ENCODE measurements around the gene FOXP1. TPM values are rescaled to one million over a fixed set of nuclear protein-coding genes. Genes with fewer than 3 reads are reported as not detected.

Gene FOXP1
- total RNA-seq, 2 experiments from 2014 or later = 493 to 508 TPM

DNA sequence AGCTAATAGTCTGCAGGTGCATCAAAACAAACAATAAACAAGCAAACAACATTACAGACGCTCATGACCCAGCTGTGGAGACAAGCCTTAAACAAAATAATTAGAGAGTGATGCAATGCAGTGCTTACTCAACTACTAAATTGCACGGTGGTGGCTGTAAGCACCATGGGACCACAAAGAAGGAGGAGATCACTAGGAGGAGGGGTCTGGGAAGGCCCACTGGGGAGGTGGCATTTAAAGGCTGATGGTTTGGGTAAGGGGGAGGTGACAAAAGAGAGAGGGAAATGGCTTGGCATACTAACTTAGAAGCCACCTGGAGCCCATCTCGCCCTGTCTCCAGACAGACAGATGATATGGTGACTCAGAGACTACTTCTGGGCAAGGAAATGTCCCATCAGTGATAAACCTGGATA lies 516.7 kb downstream of the FOXP1 start:
- Histone ChIP-seq H3K4me3 (ENCODE audit: low read length) (peak overlapping the region; percentile 82), H3K36me3 (ENCODE audit: insufficient read depth, low read length) (peaks cover 2% of the 10 kb centered on the region), H3K9me3 (ENCODE audit: control insufficient read depth in 1 of 2, insufficient read depth in 1 of 2, low read length in 2 of 2) (no peaks in the 10 kb centered on the region), H3K27me3 (ENCODE audit: control insufficient read depth in 1 of 2, insufficient read depth in 2 of 2, low read length in 2 of 2) (no peaks in the 10 kb centered on the region), H3K4me1 (ENCODE audit: insufficient read depth, low read length) (peaks cover 53% of the 10 kb centered on the region), H3K27ac (ENCODE audit: low read depth in 1 of 2, low read length in 2 of 2) (peak overlapping the region; percentile 88 to 99)
- TF ChIP-seq, protein P1, sequence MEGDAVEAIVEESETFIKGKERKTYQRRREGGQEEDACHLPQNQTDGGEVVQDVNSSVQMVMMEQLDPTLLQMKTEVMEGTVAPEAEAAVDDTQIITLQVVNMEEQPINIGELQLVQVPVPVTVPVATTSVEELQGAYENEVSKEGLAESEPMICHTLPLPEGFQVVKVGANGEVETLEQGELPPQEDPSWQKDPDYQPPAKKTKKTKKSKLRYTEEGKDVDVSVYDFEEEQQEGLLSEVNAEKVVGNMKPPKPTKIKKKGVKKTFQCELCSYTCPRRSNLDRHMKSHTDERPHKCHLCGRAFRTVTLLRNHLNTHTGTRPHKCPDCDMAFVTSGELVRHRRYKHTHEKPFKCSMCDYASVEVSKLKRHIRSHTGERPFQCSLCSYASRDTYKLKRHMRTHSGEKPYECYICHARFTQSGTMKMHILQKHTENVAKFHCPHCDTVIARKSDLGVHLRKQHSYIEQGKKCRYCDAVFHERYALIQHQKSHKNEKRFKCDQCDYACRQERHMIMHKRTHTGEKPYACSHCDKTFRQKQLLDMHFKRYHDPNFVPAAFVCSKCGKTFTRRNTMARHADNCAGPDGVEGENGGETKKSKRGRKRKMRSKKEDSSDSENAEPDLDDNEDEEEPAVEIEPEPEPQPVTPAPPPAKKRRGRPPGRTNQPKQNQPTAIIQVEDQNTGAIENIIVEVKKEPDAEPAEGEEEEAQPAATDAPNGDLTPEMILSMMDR (IDR thresholded peaks at IDR 0.05) = no peak
- peak; percentile 41 for ATAC-seq (ENCODE audit: poor library complexity)
- Mint-ChIP-seq H3K9me3 (no peaks in the 10 kb centered on the region), H3K4me1 (ENCODE audit: low read depth) (peaks cover 62% of the 10 kb centered on the region), H3K36me3 (ENCODE audit: low read depth) (peaks cover 10% of the 10 kb centered on the region), H3K4me3 (peak overlapping the region; percentile 93), H3K27ac (peak overlapping the region; percentile 88), H3K27me3 (no peaks in the 10 kb centered on the region)
- intact Hi-C loops (cut with DNase I, micrococcal nuclease) = loop anchor here (2.0 to 10.0 kb wide), 5 partner anchors 238 to 515 kb away; partner anchors contain the start of gene FOXP1 (in 1 of the 2)
- ChIA-PET POLR2A (interaction anchor here (0.8 kb wide), 1 partner anchor 16 kb away, joined by 3 read pairs; no protein-coding TSS in a partner anchor), CTCF (no interaction called here)
- peak in 8 of 14 experiments; percentile 27 to 74 (median 56) for DNase-seq

- ChIA-PET POLR2A (no interaction called here), CTCF (no interaction called here)
- H3K4me3 ChIP-seq (ENCODE audit: low read length) = peak overlapping the region; percentile 82
- H3K4me1 ChIP-seq (ENCODE audit: insufficient read depth, low read length) = peaks cover 48% of the 10 kb centered on the region
- no peaks in the 10 kb centered on the region for H3K27me3 Mint-ChIP-seq
- peaks cover 10% of the 10 kb centered on the region for H3K36me3 Mint-ChIP-seq (ENCODE audit: low read depth)
- H3K36me3 ChIP-seq (ENCODE audit: insufficient read depth, low read length) = peaks cover 2% of the 10 kb centered on the region
- peak overlapping the region; percentile 88 to 99 for H3K27ac ChIP-seq (ENCODE audit: low read depth in 1 of 2, low read length in 2 of 2)
- H3K27ac Mint-ChIP-seq = peak overlapping the region; percentile 88
- no peaks in the 10 kb centered on the region for H3K9me3 Mint-ChIP-seq
- peak in 5 of 14 experiments; percentile 25 to 79 (median 72) for DNase-seq
- peak; percentile 19 for ATAC-seq (ENCODE audit: poor library complexity)
- no peaks in the 10 kb centered on the region for H3K27me3 ChIP-seq (ENCODE audit: control insufficient read depth in 1 of 2, insufficient read depth in 2 of 2, low read length in 2 of 2)
- intact Hi-C loops (cut with DNase I, micrococcal nuclease) = loop anchor here (2.0 to 10.0 kb wide), 5 partner anchors 238 to 516 kb away; partner anchors contain the start of gene FOXP1 (in 1 of the 2)
- H3K4me1 Mint-ChIP-seq (ENCODE audit: low read depth) = peaks cover 62% of the 10 kb centered on the region
- H3K4me3 Mint-ChIP-seq = peak overlapping the region; percentile 93
- TF ChIP-seq, protein P1 (IDR thresholded peaks at IDR 0.05) = no peak
- H3K9me3 ChIP-seq (ENCODE audit: control insufficient read depth in 1 of 2, insufficient read depth in 1 of 2, low read length in 2 of 2) = no peaks in the 10 kb centered on the region
These were observed 517.2 kb downstream of the FOXP1 start for GRCh38 chr3:71066356-71066755.

- Histone ChIP-seq H3K36me3 (ENCODE audit: insufficient read depth, low read length) (peaks cover 2% of the 10 kb centered on the region), H3K27ac (ENCODE audit: low read depth in 1 of 2, low read length in 2 of 2) (peak overlapping the region; percentile 88 to 99), H3K27me3 (ENCODE audit: control insufficient read depth in 1 of 2, insufficient read depth in 2 of 2, low read length in 2 of 2) (no peaks in the 10 kb centered on the region), H3K4me1 (ENCODE audit: insufficient read depth, low read length) (peaks cover 42% of the 10 kb centered on the region), H3K4me3 (ENCODE audit: low read length) (peak overlapping the region; percentile 82), H3K9me3 (ENCODE audit: control insufficient read depth in 1 of 2, insufficient read depth in 1 of 2, low read length in 2 of 2) (no peaks in the 10 kb centered on the region)
- peaks cover 62% of the 10 kb centered on the region for H3K4me1 Mint-ChIP-seq (ENCODE audit: low read depth)
- H3K9me3 Mint-ChIP-seq = no peaks in the 10 kb centered on the region
- peaks cover 10% of the 10 kb centered on the region for H3K36me3 Mint-ChIP-seq (ENCODE audit: low read depth)
- ATAC-seq (ENCODE audit: poor library complexity) (no peak), DNase-seq (no peak)
- H3K27ac Mint-ChIP-seq = peak overlapping the region; percentile 88
- CTCF ChIA-PET = interaction anchor here (0.8 to 0.9 kb wide), 2 partner anchors 9 to 17 kb away, joined by 3 to 5 read pairs; no protein-coding TSS in a partner anchor
- POLR2A ChIA-PET = interaction anchor here (1.1 to 8.1 kb wide), 8 partner anchors 9 to 75 kb away, joined by 3 to 104 read pairs (median 6); no protein-coding TSS in a partner anchor
- intact Hi-C loops (cut with DNase I, micrococcal nuclease) = loop anchor here (2.0 to 10.0 kb wide), 9 partner anchors 17 to 517 kb away; partner anchors contain the start of gene FOXP1 (in 1 of the 2)
- no peaks in the 10 kb centered on the region for H3K27me3 Mint-ChIP-seq
- TF ChIP-seq, protein P1 (IDR thresholded peaks at IDR 0.05) = no peak
- H3K4me3 Mint-ChIP-seq = peak overlapping the region; percentile 93
These were observed 517.8 kb downstream of the FOXP1 start for GRCh38 chr3:71065764-71066013.
